ENCODE measurements around the gene CLCA1. TPM values are rescaled to one million over a fixed set of nuclear protein-coding genes. Genes with fewer than 3 reads are reported as not detected.

The CLCA1 gene
- polyA plus RNA-seq, 1 experiment = not detected

- DNase-seq (ENCODE audit: low read depth, low spot score) = no peak
- ChIA-PET CTCF (no interaction called here), POLR2A (no interaction called here)
Observed at GRCh38 chr1:86477256-86477655, 8.5 kb downstream of the CLCA1 start.

GRCh38 chr1:86477682-86478081 is 9.0 kb downstream of the CLCA1 start:
- H3K27me3 ChIP-seq (ENCODE audit: control insufficient read depth, insufficient read depth, low read length) = peaks cover 4% of the 10 kb centered on the region
- H3K9me3 ChIP-seq (ENCODE audit: control insufficient read depth, insufficient read depth, low read length) = no peaks in the 10 kb centered on the region
- CTCF ChIA-PET = no interaction called here
- POLR2A ChIA-PET = no interaction called here
- DNase-seq (ENCODE audit: low read depth, low spot score) = no peak
- TF ChIP-seq CTCF (IDR thresholded peaks at IDR 0.05; ENCODE audit: low read depth, low read length) = no peak
- no peak overlapping the region for H3K4me3 ChIP-seq (ENCODE audit: low read depth, low read length)
- H3K27ac ChIP-seq (ENCODE audit: low read depth, low read length) = no peak overlapping the region

More at GRCh38 chr1:86477256-86477655, 8.5 kb downstream of the CLCA1 start:
- no peak for TF ChIP-seq CTCF (IDR thresholded peaks at IDR 0.05; ENCODE audit: low read depth, low read length)
- no peak overlapping the region for H3K27ac ChIP-seq (ENCODE audit: low read depth, low read length)
- H3K27me3 ChIP-seq (ENCODE audit: control insufficient read depth, insufficient read depth, low read length) = peaks cover 2% of the 10 kb centered on the region
- H3K9me3 ChIP-seq (ENCODE audit: control insufficient read depth, insufficient read depth, low read length) = no peaks in the 10 kb centered on the region
- no peak overlapping the region for H3K4me3 ChIP-seq (ENCODE audit: low read depth, low read length)

GRCh38 chr1:86478416-86479156 is 9.9 kb downstream of the CLCA1 start:
- Histone ChIP-seq H3K4me3 (ENCODE audit: low read depth, low read length) (no peak overlapping the region), H3K9me3 (ENCODE audit: control insufficient read depth, insufficient read depth, low read length) (no peaks in the 10 kb centered on the region), H3K27me3 (ENCODE audit: control insufficient read depth, insufficient read depth, low read length) (peaks cover 4% of the 10 kb centered on the region), H3K27ac (ENCODE audit: low read depth, low read length) (no peak overlapping the region)
- no peak for TF ChIP-seq CTCF (IDR thresholded peaks at IDR 0.05; ENCODE audit: low read depth, low read length)
- DNase-seq (ENCODE audit: low read depth, low spot score) = no peak
- POLR2A ChIA-PET = no interaction called here
- CTCF ChIA-PET = interaction anchor here (1.2 kb wide), 1 partner anchor 9 kb away, joined by 3 read pairs; no protein-coding TSS in a partner anchor

GRCh38 chr1:86481966-86482365 is 13.2 kb downstream of the CLCA1 start:
- CTCF ChIA-PET = no interaction called here
- Histone ChIP-seq H3K27me3 (ENCODE audit: control insufficient read depth, insufficient read depth, low read length) (peaks cover 7% of the 10 kb centered on the region), H3K9me3 (ENCODE audit: control insufficient read depth, insufficient read depth, low read length) (no peaks in the 10 kb centered on the region), H3K27ac (ENCODE audit: low read depth, low read length) (no peak overlapping the region), H3K4me3 (ENCODE audit: low read depth, low read length) (no peak overlapping the region)
- no peak for TF ChIP-seq CTCF (IDR thresholded peaks at IDR 0.05; ENCODE audit: low read depth, low read length)
- DNase-seq (ENCODE audit: low read depth, low spot score) = no peak
- POLR2A ChIA-PET = no interaction called here

GRCh38 chr1:86487131-86487810 is 18.5 kb downstream of the CLCA1 start:
- Histone ChIP-seq H3K27ac (ENCODE audit: low read depth, low read length) (no peak overlapping the region), H3K4me3 (ENCODE audit: low read depth, low read length) (no peak overlapping the region), H3K27me3 (ENCODE audit: control insufficient read depth, insufficient read depth, low read length) (peaks cover 7% of the 10 kb centered on the region), H3K9me3 (ENCODE audit: control insufficient read depth, insufficient read depth, low read length) (no peaks in the 10 kb centered on the region)
- POLR2A ChIA-PET = no interaction called here
- no peak for TF ChIP-seq CTCF (IDR thresholded peaks at IDR 0.05; ENCODE audit: low read depth, low read length)
- peak; percentile 2 for DNase-seq (ENCODE audit: low read depth, low spot score)
- CTCF ChIA-PET = interaction anchor here (0.7 to 1.1 kb wide), 3 partner anchors 12 to 14 kb away, joined by 3 to 4 read pairs (median 4); no protein-coding TSS in a partner anchor
